Thymus (tissue), 11 donors: ENCODE measurements around the gene ARHGAP20. TPM values are rescaled to one million over a fixed set of nuclear protein-coding genes. Genes with fewer than 3 reads are reported as not detected.

Source experiments
- DNase-seq, 9 donors: peaks; one replicate each; pipeline ENCODE4 v3.0.0-alpha.2; 2013; ENCODE audit warnings: low spot score in 9 of 9, low read depth in 6 of 9, missing footprints in 1 of 9
- H3K27ac ChIP-seq, 2 donors: one replicate each; pipeline ENCODE4 v1.5.1; 2013; ENCODE audit warnings: control low read depth in 1 of 2, low read depth in 1 of 2, low read length in 1 of 2, mild to moderate bottlenecking in 1 of 2, moderate library complexity in 1 of 2
- H3K27me3 ChIP-seq, 2 donors: one replicate each; pipeline ENCODE4 v1.5.1; 2013; ENCODE audit warnings: low read length in 1 of 2; ENCODE audit not compliant: control insufficient read depth in 2 of 2, insufficient read depth in 1 of 2
- H3K36me3 ChIP-seq, 2 donors: one replicate each; pipeline ENCODE4 v1.5.1; 2013; ENCODE audit warnings: low read length in 1 of 2, mild to moderate bottlenecking in 1 of 2, moderate library complexity in 1 of 2; ENCODE audit not compliant: control insufficient read depth in 2 of 2, insufficient read depth in 2 of 2
- H3K4me1 ChIP-seq, 2 donors: one replicate each; pipeline ENCODE4 v1.5.1; 2013; ENCODE audit warnings: low read length in 2 of 2; ENCODE audit not compliant: control insufficient read depth in 2 of 2, insufficient read depth in 2 of 2
- H3K4me3 ChIP-seq, 2 donors: one replicate each; pipeline ENCODE4 v1.5.1; 2013; ENCODE audit warnings: low read length in 2 of 2, control low read depth in 1 of 2, mild to moderate bottlenecking in 1 of 2
- H3K9me3 ChIP-seq, 2 donors: one replicate each; pipeline ENCODE4 v1.5.1; 2013; ENCODE audit warnings: low read length in 1 of 2, mild to moderate bottlenecking in 1 of 2; ENCODE audit not compliant: control insufficient read depth in 2 of 2, insufficient read depth in 1 of 2
- WGBS: extraction: QIAGEN DNeasy Blood & Tissue Kit; methylation state at CpG from one replicate; pipeline ENCODE4 v1.1.7; 2013; 5-methylcytosine and 5-hydroxymethylcytosine counted together
- polyA plus RNA-seq: library from polyadenylated mRNA; stranded (reverse); fragments of 200-250 nt; gene quantifications from one replicate; pipeline ENCODE4 v1.2.3, GENCODE V29; 2013
- total RNA-seq: library from RNA; stranded (reverse); fragments of 120-200 nt; gene quantifications from one replicate; pipeline ENCODE4 v1.2.4, GENCODE V29; 2013
- donor health status: healthy.

The ARHGAP20 gene
- total and polyA plus RNA-seq, 2 donors = 0.57 to 1.3 TPM

GRCh38 chr11:110724358-110724757 is 12.1 kb upstream of the ARHGAP20 start:
- Histone ChIP-seq H3K27me3 (no peaks in the 10 kb centered on the region), H3K36me3 (no peaks in the 10 kb centered on the region), H3K4me1 (no peaks in the 10 kb centered on the region), H3K27ac (no peak overlapping the region), H3K9me3 (no peaks in the 10 kb centered on the region), H3K4me3 (no peak overlapping the region)
- no peak for DNase-seq
- WGBS = 97% methylated on average over 2 of the region's 2 CpGs

DNA sequence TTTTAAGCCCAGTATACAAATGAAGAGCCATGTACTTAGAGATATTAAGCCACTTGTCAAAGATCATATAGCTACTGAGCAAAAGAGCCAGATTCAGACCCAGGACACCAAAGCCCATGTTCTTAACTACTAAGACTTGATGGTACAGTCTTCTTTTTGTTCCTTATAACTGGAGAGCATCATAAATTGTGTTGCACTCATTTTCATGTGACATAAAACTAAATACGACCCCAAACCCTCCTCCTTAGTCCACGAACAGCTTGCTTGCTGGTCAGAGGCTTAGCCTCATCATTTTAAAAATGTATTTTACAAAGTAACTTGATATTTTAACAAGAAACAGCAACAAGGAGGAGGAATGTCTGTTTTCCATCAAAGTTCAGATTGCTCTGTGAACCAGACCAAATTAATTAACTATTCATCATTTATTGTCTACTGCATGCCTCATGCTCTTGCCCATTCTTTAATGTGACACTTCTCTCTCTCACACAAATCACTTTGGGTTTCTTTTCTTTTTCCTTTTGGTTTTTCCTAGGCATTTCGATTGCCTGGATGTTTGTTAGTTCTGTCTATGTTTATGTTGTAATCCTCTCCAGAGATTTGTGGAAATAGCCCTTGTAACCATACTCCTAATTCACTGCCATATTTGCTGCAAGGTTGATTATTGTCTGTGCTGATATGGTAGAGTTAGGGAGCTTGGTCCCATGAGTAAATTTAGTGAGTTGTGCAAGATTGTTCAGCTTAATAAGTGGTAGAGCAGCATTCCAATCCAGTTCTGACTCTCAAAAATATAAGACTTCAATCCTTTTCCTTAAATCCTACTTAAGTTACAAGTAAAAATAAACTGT is 8.4 kb upstream of the ARHGAP20 start:
- no peak overlapping the region for H3K27ac ChIP-seq
- no peaks in the 10 kb centered on the region for H3K4me1 ChIP-seq
- no peak for DNase-seq
- H3K27me3 ChIP-seq = peaks cover 0 to 2% of the 10 kb centered on the region in 2 donors
- H3K4me3 ChIP-seq = no peak overlapping the region
- H3K9me3 ChIP-seq = no peaks in the 10 kb centered on the region
- 90% methylated on average over 3 of the region's 3 CpGs for WGBS
- no peaks in the 10 kb centered on the region for H3K36me3 ChIP-seq

DNA sequence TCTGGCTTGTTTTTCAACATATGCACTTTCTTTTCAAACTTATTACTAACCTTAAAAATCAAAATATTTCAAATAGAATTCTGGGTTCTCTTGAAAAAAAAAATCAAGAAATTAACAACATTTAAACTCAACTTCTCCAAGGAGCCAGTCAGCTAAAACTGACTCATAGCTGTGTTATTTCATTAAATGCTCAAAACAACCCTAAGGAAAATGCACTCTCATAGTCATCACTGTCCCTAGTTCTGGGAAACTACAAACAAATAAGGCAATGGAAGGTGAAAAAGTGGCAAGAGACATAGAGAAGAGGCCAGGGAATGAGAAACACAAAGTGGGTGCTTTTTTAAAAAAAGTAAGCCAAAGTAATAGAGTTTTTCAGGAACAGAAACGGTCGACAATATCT is 4.1 kb upstream of the ARHGAP20 start:
- Histone ChIP-seq H3K9me3 (peaks cover 0 to 1% of the 10 kb centered on the region in 2 donors), H3K27me3 (peaks cover 22 to 41% of the 10 kb centered on the region in 2 donors), H3K4me1 (peaks cover 6 to 10% of the 10 kb centered on the region in 2 donors), H3K4me3 (no peak overlapping the region), H3K36me3 (no peaks in the 10 kb centered on the region), H3K27ac (no peak overlapping the region)
- DNase-seq = no peak
- 98% methylated on average over 2 of the region's 2 CpGs for WGBS

- 88% methylated on average over 1 of the region's 1 CpG for WGBS
- DNase-seq = no peak
- Histone ChIP-seq H3K4me1 (peaks cover 6 to 16% of the 10 kb centered on the region in 2 donors), H3K36me3 (no peaks in the 10 kb centered on the region), H3K9me3 (peaks cover 0 to 1% of the 10 kb centered on the region in 2 donors), H3K4me3 (no peak overlapping the region), H3K27me3 (peaks cover 30 to 49% of the 10 kb centered on the region in 2 donors), H3K27ac (no peak overlapping the region)
These were observed 3.3 kb upstream of the ARHGAP20 start for GRCh38 chr11:110715541-110715940.

GRCh38 chr11:110713449-110713776 is 1.2 kb upstream of the ARHGAP20 start:
- H3K27ac ChIP-seq = no peak overlapping the region
- WGBS = 36% methylated on average over 9 of the region's 9 CpGs

GRCh38 chr11:110712659-110713448 is 617 bp upstream of the ARHGAP20 start:
- WGBS = 2% methylated on average over 50 of the region's 50 CpGs
- H3K4me1 ChIP-seq = peaks cover 6 to 16% of the 10 kb centered on the region in 2 donors
- no peak overlapping the region for H3K27ac ChIP-seq
- DNase-seq = peak in 3 of 9 donors; percentile 8 to 30 (median 19)
- peaks cover 0 to 1% of the 10 kb centered on the region in 2 donors for H3K9me3 ChIP-seq
- peak overlapping the region; percentile 28 to 49 for H3K4me3 ChIP-seq
- H3K36me3 ChIP-seq = no peaks in the 10 kb centered on the region
- peaks cover 42 to 65% of the 10 kb centered on the region in 2 donors for H3K27me3 ChIP-seq

More at GRCh38 chr11:110713449-110713776, 1.2 kb upstream of the ARHGAP20 start:
- H3K36me3 ChIP-seq = no peaks in the 10 kb centered on the region
- no peak for DNase-seq
- H3K4me3 ChIP-seq = no peak overlapping the region
- peaks cover 0 to 1% of the 10 kb centered on the region in 2 donors for H3K9me3 ChIP-seq
- peaks cover 6 to 16% of the 10 kb centered on the region in 2 donors for H3K4me1 ChIP-seq
- H3K27me3 ChIP-seq = peaks cover 42 to 65% of the 10 kb centered on the region in 2 donors

GRCh38 chr11:110711448-110711775 is 825 bp downstream of the ARHGAP20 start:
- WGBS = 2% methylated on average over 24 of the region's 24 CpGs
- Histone ChIP-seq H3K4me1 (peaks cover 6 to 16% of the 10 kb centered on the region in 2 donors), H3K27me3 (peaks cover 42 to 65% of the 10 kb centered on the region in 2 donors), H3K4me3 (peak overlapping the region; percentile 35 to 49), H3K9me3 (peaks cover 0 to 1% of the 10 kb centered on the region in 2 donors), H3K27ac (no peak overlapping the region), H3K36me3 (no peaks in the 10 kb centered on the region)
- no peak for DNase-seq

DNA sequence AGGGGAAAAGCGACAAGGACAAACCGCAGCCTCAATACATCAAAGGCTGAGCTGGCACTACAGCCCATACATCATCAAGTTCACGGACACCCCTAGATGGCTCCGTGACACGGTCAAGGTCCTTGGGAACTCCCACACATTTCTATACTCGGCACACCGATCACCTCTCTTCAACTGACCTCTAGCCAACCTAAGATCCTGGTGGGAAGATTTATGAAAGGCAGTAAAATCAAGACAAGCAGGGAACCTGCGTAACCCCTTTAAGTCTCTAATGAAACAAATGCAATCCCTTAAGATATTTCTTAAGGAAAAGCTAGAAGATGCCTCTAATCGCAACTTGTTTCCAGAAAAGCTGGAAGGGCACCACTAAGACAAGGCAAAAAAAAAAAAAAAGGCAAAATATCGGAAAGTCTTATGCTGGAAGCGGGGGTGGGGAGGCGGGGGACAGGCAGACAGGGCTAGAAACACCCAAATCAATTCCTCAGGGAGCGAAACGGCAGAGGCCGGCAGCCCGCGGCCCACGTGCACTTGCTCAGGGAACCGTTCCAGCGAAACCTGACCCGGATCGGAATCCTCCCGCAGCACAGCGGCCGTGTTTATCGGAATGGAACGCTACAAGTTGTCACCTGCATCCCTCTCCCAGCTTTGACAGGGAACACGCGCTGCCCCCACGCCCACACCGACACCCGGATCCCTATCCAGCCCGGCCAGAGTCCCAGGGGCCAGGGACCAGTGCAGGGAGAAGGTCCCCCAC is 1.4 kb downstream of the ARHGAP20 start:
- 3% methylated on average over 33 of the region's 33 CpGs for WGBS
- Histone ChIP-seq H3K4me3 (peak overlapping the region; percentile 35 to 49), H3K27me3 (peaks cover 42 to 62% of the 10 kb centered on the region in 2 donors), H3K4me1 (peaks cover 6 to 16% of the 10 kb centered on the region in 2 donors), H3K36me3 (no peaks in the 10 kb centered on the region), H3K27ac (no peak overlapping the region), H3K9me3 (peaks cover 0 to 1% of the 10 kb centered on the region in 2 donors)
- peak in 2 of 9 donors; percentile 0 to 15 for DNase-seq
